Liver (tissue), 9 donors: ENCODE measurements around the gene GRN. TPM values are rescaled to one million over a fixed set of nuclear protein-coding genes. Genes with fewer than 3 reads are reported as not detected.

Experiments
- DNase-seq: peaks from one replicate; pipeline ENCODE4 v3.0.0-alpha.2; 2017; ENCODE audit warnings: low spot score
- H3K27ac ChIP-seq, 2 donors: one replicate each; pipeline ENCODE4 v1.7.0; 2013; ENCODE audit warnings: inconsistent platforms in 2 of 2, low read length in 2 of 2, control low read depth in 1 of 2, low read depth in 1 of 2, mild to moderate bottlenecking in 1 of 2
- H3K27me3 ChIP-seq, 4 donors: one replicate each; pipeline versions ENCODE4 v1.6.1 to v1.7.0; 2013; ENCODE audit warnings: low read length in 3 of 4, inconsistent platforms in 1 of 4, mild to moderate bottlenecking in 1 of 4, moderate library complexity in 1 of 4; ENCODE audit not compliant: control insufficient read depth in 4 of 4, insufficient read depth in 4 of 4
- H3K36me3 ChIP-seq, 4 donors: one replicate each; pipeline versions ENCODE4 v1.6.1 to v1.7.0; 2013; ENCODE audit warnings: low read length in 3 of 4, mild to moderate bottlenecking in 3 of 4, low read depth in 1 of 4, moderate library complexity in 1 of 4; ENCODE audit not compliant: control insufficient read depth in 4 of 4, insufficient read depth in 3 of 4
- H3K4me1 ChIP-seq, 4 donors: one replicate each; pipeline versions ENCODE4 v1.6.1 to v1.7.0; 2013; ENCODE audit warnings: low read length in 3 of 4, mild to moderate bottlenecking in 3 of 4, moderate library complexity in 1 of 4; ENCODE audit not compliant: control insufficient read depth in 4 of 4, insufficient read depth in 4 of 4
- H3K4me3 ChIP-seq, 3 donors: one replicate each; pipeline versions ENCODE4 v1.6.1 to v1.7.0; 2013; ENCODE audit warnings: low read length in 3 of 3, control low read depth in 1 of 3, low read depth in 1 of 3, mild to moderate bottlenecking in 1 of 3
- H3K9ac ChIP-seq, 2 donors: one replicate each; pipeline ENCODE4 v1.7.0; 2013; ENCODE audit warnings: low read length in 2 of 2, mild to moderate bottlenecking in 2 of 2, moderate library complexity in 2 of 2, control low read depth in 1 of 2, low read depth in 1 of 2
- H3K9me3 ChIP-seq, 4 donors: one replicate each; pipeline versions ENCODE4 v1.6.1 to v1.7.0; 2013; ENCODE audit warnings: low read length in 3 of 4; ENCODE audit not compliant: control insufficient read depth in 4 of 4
- HNF4A ChIP-seq, 2 donors: conservative IDR thresholded peaks; 2 replicates each; pipeline ENCODE4 v1.6.1; 2016; ENCODE audit warnings: antibody characterized with exemption in 2 of 2, mild to moderate bottlenecking in 2 of 2
- HNF4G ChIP-seq: IDR thresholded peaks from 2 replicates; pipeline ENCODE4 v1.6.1; 2016; ENCODE audit warnings: antibody characterized with exemption
- JUND ChIP-seq, 2 donors: IDR thresholded peaks; 2 replicates each; pipeline ENCODE4 v1.6.1; 2016; ENCODE audit warnings: antibody characterized with exemption in 2 of 2
- TAF1 ChIP-seq: conservative IDR thresholded peaks from 2 replicates; pipeline ENCODE4 v1.6.1; 2016; ENCODE audit warnings: antibody characterized with exemption, mild to moderate bottlenecking
- WGBS: extraction: QIAGEN DNeasy Blood & Tissue Kit; methylation state at CpG from one replicate; pipeline ENCODE4 v1.1.7; 2013; 5-methylcytosine and 5-hydroxymethylcytosine counted together
- polyA plus RNA-seq, 2 donors: library from polyadenylated mRNA; stranded (reverse) in 1 of 2; unstranded in 1 of 2; fragments of 200-250 nt in 1 of 2; fragments of >200 nt in 1 of 2; fragmentation: Nextera tagmentation in 1 of 2; extraction: Ambion mirVana in 1 of 2; gene quantifications; one replicate each; pipeline versions ENCODE4 v1.2.1 to v1.2.3, GENCODE V29; 2013 to 2015
- total RNA-seq, 2 donors: library from RNA; depleted of rRNA; stranded (reverse); fragments of >200 nt; gene quantifications; one replicate each; pipeline ENCODE4 v1.2.3, GENCODE V29; 2014
- TF ChIP-seq, protein P1 (sequence below): IDR thresholded peaks from 2 replicates; pipeline ENCODE4 v1.6.1; 2016; ENCODE audit warnings: antibody characterized with exemption
- TF ChIP-seq, protein P2 (sequence below): IDR thresholded peaks from 2 replicates; pipeline ENCODE4 v1.6.1; 2016; ENCODE audit warnings: antibody characterized with exemption
- donor health status: healthy.
- donor health status: healthy.
- donor health status: healthy.
- donor health status: healthy.
- donor health status: healthy.

GRN gene
- total and polyA plus RNA-seq, 4 donors, result 90.9 to 166 (median 133) TPM

DNA sequence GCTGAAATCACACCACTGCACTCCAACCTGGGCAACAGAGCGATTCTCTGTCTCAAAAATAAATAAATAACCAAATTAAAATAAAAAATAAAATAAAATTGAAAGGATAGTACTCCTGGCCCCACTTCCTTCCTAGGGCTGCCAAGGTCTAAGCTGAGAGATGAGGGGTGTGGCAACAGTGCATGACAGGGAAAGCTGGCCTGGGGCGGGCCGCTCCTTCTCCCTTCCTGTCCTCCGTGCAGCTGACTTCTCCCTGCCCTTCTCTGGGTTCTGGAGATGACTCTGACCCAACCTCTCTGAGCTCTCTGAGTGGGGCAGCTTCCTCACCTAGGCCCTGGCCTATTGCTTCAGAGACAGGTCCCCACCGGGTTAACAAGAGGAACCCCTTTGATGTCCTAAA lies 11.7 kb upstream of the GRN start:
- H3K4me3 ChIP-seq, result no peak overlapping the region
- peaks cover 0 to 10% (median 4%) of the 10 kb centered on the region in 4 donors for H3K4me1 ChIP-seq
- WGBS, result 83% methylated on average over 5 of the region's 5 CpGs
- no peaks in the 10 kb centered on the region for H3K9me3 ChIP-seq
- no peaks in the 10 kb centered on the region for H3K36me3 ChIP-seq
- DNase-seq, result no peak
- no peak overlapping the region for H3K27ac ChIP-seq
- H3K9ac ChIP-seq, result no peak overlapping the region
- TF ChIP-seq JUND (IDR thresholded peaks at IDR 0.05), result no peak
- TF ChIP-seq, protein P1, sequence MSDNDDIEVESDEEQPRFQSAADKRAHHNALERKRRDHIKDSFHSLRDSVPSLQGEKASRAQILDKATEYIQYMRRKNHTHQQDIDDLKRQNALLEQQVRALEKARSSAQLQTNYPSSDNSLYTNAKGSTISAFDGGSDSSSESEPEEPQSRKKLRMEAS, result no peak
- no peak for TF ChIP-seq HNF4A (conservative IDR thresholded peaks at IDR 0.05)
- no peak for TF ChIP-seq TAF1
- no peaks in the 10 kb centered on the region for H3K27me3 ChIP-seq

DNA sequence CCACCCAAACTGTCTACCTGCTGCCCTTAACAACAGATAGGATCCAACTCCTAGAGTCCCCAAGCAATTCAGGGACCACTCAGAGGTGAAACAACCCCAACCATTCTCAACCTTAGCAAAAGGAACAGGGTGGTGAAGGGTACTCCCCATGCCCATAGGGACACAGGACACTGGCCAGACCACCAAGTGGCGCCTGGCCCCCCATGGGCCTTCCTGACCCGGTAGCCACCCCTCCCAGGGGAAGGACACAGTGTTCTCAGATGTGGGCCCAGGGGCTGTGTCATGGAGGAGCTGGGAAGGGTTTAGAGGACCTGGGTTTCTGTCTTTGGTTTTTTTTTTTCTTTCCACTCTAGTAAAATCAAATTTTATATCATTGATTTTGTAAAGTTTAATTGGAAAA lies 10.8 kb upstream of the GRN start:
- Histone ChIP-seq H3K9me3 (no peaks in the 10 kb centered on the region), H3K27ac (no peak overlapping the region), H3K36me3 (no peaks in the 10 kb centered on the region), H3K4me1 (peaks cover 0 to 10% (median 4%) of the 10 kb centered on the region in 4 donors), H3K27me3 (no peaks in the 10 kb centered on the region), H3K9ac (no peak overlapping the region), H3K4me3 (no peak overlapping the region)
- WGBS, result 79% methylated on average over 2 of the region's 2 CpGs
- TF ChIP-seq HNF4G, result no peak
- DNase-seq, result no peak

DNA sequence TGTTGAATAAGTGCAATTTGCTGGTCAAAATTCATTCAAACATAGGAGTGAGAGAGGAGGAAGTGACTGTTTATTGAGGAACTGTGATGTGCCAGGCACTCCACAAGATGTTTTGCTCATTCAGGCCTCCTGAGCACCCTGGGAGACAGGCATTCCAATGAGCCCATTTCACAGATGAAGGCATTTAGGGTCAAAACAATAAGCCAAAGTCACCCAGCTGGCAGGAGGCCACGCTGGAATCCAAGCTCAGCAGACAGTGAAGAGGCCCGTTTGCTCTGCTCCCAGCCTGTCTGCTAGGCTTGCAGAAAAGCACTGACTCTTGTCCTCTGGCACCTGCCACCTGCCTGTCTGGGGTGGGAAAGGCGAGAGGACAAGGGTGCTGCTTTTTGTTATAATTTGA lies 10.4 kb upstream of the GRN start:
- Histone ChIP-seq H3K36me3 (no peaks in the 10 kb centered on the region), H3K27me3 (no peaks in the 10 kb centered on the region), H3K27ac (no peak overlapping the region), H3K9me3 (no peaks in the 10 kb centered on the region), H3K9ac (no peak overlapping the region), H3K4me1 (peaks cover 0 to 10% (median 4%) of the 10 kb centered on the region in 4 donors), H3K4me3 (no peak overlapping the region)
- no peak for DNase-seq
- 53% methylated on average over 3 of the region's 3 CpGs for WGBS
- TF ChIP-seq HNF4G, result no peak

DNA sequence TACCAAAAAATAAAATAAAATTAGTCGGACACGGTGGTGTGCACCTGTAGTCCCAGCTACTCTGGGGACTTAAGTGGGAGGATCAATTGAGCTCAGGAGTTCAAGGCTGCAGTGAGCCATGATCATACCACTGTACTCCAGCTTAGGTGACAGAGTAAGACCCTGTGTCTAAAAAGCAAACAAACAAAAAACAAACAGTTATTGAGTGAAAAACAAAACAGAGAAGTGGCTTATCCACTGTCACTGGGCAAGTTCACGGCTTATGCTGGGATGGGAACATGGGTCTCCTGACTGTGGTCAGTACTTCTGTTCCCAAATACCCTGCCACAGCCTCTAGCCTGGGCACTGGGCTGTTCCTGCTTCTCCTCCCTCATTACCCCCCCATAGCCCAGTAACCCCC lies 9.5 kb upstream of the GRN start:
- H3K4me1 ChIP-seq, result peaks cover 0 to 10% (median 4%) of the 10 kb centered on the region in 4 donors

More for the DNA sequence above, 9.5 kb upstream of the GRN start:
- Histone ChIP-seq H3K27me3 (no peaks in the 10 kb centered on the region), H3K36me3 (no peaks in the 10 kb centered on the region), H3K27ac (no peak overlapping the region), H3K9me3 (no peaks in the 10 kb centered on the region), H3K9ac (no peak overlapping the region), H3K4me3 (no peak overlapping the region)
- no peak for DNase-seq
- 78% methylated on average over 3 of the region's 3 CpGs for WGBS
- TF ChIP-seq, protein P2, sequence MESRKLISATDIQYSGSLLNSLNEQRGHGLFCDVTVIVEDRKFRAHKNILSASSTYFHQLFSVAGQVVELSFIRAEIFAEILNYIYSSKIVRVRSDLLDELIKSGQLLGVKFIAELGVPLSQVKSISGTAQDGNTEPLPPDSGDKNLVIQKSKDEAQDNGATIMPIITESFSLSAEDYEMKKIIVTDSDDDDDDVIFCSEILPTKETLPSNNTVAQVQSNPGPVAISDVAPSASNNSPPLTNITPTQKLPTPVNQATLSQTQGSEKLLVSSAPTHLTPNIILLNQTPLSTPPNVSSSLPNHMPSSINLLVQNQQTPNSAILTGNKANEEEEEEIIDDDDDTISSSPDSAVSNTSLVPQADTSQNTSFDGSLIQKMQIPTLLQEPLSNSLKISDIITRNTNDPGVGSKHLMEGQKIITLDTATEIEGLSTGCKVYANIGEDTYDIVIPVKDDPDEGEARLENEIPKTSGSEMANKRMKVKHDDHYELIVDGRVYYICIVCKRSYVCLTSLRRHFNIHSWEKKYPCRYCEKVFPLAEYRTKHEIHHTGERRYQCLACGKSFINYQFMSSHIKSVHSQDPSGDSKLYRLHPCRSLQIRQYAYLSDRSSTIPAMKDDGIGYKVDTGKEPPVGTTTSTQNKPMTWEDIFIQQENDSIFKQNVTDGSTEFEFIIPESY, result no peak
